ENCODE results near the gene ARHGAP23. TPM values are rescaled to one million over a fixed set of nuclear protein-coding genes. Genes with fewer than 3 reads are reported as not detected.

ARHGAP23 gene
- total RNA-seq, 3 donors from 2014 or later (not counting 1 experiment from before 2014, with no cell fraction given), result 0.19 to 1.8 (median 1.7) TPM

DNA sequence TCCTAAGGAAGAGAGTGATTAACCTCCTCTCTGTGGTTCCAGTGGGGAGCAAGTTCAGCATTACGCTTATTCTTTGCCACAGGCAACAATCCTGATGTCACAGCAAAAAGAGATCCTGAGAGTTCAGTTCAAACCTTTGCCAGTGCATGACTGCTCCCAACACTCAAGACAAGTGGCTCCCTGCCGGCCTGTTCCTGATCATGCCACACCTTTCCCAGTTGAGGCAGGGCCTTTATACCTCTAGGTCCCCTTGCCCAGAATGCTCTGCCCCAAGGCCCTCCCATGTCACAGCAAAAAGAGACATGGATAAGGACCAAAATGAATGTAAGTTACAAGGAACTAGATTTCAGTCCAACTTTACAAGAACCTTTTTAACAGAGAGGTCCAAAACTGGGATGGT lies 31.0 kb upstream of the ARHGAP23 start:
- Histone ChIP-seq H3K36me3 (ENCODE audit: control insufficient read depth, insufficient read depth, low read length) (peaks cover 16% of the 10 kb centered on the region), H3K9me3 (ENCODE audit: control insufficient read depth, insufficient read depth, low read length) (no peaks in the 10 kb centered on the region), H3K27me3 (ENCODE audit: control insufficient read depth, insufficient read depth, low read length) (no peaks in the 10 kb centered on the region), H3K27ac (ENCODE audit: low read length) (no peak overlapping the region), H3K4me3 (ENCODE audit: low read length) (no peak overlapping the region), H3K4me1 (ENCODE audit: control insufficient read depth, insufficient read depth, low read length) (no peaks in the 10 kb centered on the region)
- no peaks in the 10 kb centered on the region for H3K27me3 Mint-ChIP-seq (ENCODE audit: low read depth in 2 of 2)
- no peak for DNase-seq
- ATAC-seq, result no peak
- H3K36me3 Mint-ChIP-seq, result no peaks in the 10 kb centered on the region
- 94% methylated on average over 2 of the region's 2 CpGs for WGBS (ENCODE audit: insufficient coverage)
- TF ChIP-seq, protein P1, sequence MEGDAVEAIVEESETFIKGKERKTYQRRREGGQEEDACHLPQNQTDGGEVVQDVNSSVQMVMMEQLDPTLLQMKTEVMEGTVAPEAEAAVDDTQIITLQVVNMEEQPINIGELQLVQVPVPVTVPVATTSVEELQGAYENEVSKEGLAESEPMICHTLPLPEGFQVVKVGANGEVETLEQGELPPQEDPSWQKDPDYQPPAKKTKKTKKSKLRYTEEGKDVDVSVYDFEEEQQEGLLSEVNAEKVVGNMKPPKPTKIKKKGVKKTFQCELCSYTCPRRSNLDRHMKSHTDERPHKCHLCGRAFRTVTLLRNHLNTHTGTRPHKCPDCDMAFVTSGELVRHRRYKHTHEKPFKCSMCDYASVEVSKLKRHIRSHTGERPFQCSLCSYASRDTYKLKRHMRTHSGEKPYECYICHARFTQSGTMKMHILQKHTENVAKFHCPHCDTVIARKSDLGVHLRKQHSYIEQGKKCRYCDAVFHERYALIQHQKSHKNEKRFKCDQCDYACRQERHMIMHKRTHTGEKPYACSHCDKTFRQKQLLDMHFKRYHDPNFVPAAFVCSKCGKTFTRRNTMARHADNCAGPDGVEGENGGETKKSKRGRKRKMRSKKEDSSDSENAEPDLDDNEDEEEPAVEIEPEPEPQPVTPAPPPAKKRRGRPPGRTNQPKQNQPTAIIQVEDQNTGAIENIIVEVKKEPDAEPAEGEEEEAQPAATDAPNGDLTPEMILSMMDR (IDR thresholded peaks at IDR 0.05), result no peak
- H3K4me1 Mint-ChIP-seq, result peaks cover 5 to 6% of the 10 kb centered on the region in 2 donors
- intact Hi-C loops (cut with micrococcal nuclease), result no loop called here
- H3K27ac Mint-ChIP-seq, result no peak overlapping the region
- H3K9me3 Mint-ChIP-seq, result no peaks in the 10 kb centered on the region
- no peak overlapping the region for H3K4me3 Mint-ChIP-seq

DNA sequence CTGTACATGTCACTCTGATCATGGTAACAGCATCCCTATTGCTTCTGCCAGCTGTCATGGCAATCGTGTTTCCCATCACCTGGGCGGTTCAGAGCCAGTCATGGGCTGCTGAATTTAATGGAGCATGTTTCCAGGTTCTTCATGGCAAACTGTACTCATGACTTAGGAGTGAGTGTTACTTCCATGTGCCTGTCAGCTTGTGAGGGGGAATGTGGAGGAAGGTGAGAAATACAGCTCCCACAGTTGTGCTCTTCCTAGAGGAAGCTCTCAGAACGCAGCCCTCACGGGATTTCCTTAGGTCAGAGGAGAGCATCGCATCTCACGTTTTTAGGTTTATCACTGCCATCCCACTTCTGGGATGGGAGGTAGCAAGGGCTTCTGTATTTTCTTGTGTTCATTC lies 28.0 kb upstream of the ARHGAP23 start:
- Mint-ChIP-seq H3K27ac (no peak overlapping the region), H3K9me3 (no peaks in the 10 kb centered on the region), H3K36me3 (no peaks in the 10 kb centered on the region), H3K27me3 (ENCODE audit: low read depth in 2 of 2) (no peaks in the 10 kb centered on the region), H3K4me1 (peaks cover 1 to 2% of the 10 kb centered on the region in 2 donors), H3K4me3 (no peak overlapping the region)
- Histone ChIP-seq H3K9me3 (ENCODE audit: control insufficient read depth, insufficient read depth, low read length) (no peaks in the 10 kb centered on the region), H3K4me3 (ENCODE audit: low read length) (no peak overlapping the region), H3K36me3 (ENCODE audit: control insufficient read depth, insufficient read depth, low read length) (peaks cover 15% of the 10 kb centered on the region), H3K27ac (ENCODE audit: low read length) (no peak overlapping the region), H3K27me3 (ENCODE audit: control insufficient read depth, insufficient read depth, low read length) (no peaks in the 10 kb centered on the region), H3K4me1 (ENCODE audit: control insufficient read depth, insufficient read depth, low read length) (no peaks in the 10 kb centered on the region)
- ATAC-seq (no peak), DNase-seq (no peak)
- 96% methylated on average over 6 of the region's 6 CpGs for WGBS (ENCODE audit: insufficient coverage)
- TF ChIP-seq, protein P1 (IDR thresholded peaks at IDR 0.05), result no peak
- intact Hi-C loops (cut with micrococcal nuclease), result no loop called here

DNA sequence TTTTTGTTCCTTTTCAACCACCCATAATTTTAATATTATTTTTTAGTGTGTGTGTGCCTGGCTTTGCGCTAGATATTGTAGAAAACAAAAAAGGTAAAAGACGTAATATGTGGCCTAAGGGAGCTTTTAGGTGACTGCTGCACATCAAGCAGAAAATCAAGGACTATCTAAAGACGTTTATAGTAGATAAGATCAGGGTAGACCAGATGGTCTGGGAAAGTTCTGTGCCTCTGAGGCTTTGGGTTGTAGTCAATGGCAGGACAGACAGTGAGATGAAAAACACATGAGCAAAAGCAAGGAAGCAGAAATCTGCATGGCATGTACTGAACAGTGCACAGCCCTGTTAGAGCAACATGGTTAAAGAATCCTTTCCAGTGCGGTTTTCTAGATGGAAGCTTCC lies 26.8 kb upstream of the ARHGAP23 start:
- ATAC-seq (no peak), DNase-seq (no peak)
- H3K36me3 ChIP-seq (ENCODE audit: control insufficient read depth, insufficient read depth, low read length), result peaks cover 8% of the 10 kb centered on the region
- Mint-ChIP-seq H3K27ac (no peak overlapping the region), H3K36me3 (no peaks in the 10 kb centered on the region), H3K4me3 (no peak overlapping the region), H3K4me1 (no peaks in the 10 kb centered on the region), H3K9me3 (no peaks in the 10 kb centered on the region), H3K27me3 (ENCODE audit: low read depth in 2 of 2) (no peaks in the 10 kb centered on the region)
- TF ChIP-seq, protein P1 (IDR thresholded peaks at IDR 0.05), result no peak
- no peaks in the 10 kb centered on the region for H3K27me3 ChIP-seq (ENCODE audit: control insufficient read depth, insufficient read depth, low read length)
- no peak overlapping the region for H3K27ac ChIP-seq (ENCODE audit: low read length)
- WGBS (ENCODE audit: insufficient coverage), result 88% methylated on average over 4 of the region's 4 CpGs
- intact Hi-C loops (cut with micrococcal nuclease), result no loop called here
- H3K4me1 ChIP-seq (ENCODE audit: control insufficient read depth, insufficient read depth, low read length), result no peaks in the 10 kb centered on the region
- no peak overlapping the region for H3K4me3 ChIP-seq (ENCODE audit: low read length)
- H3K9me3 ChIP-seq (ENCODE audit: control insufficient read depth, insufficient read depth, low read length), result no peaks in the 10 kb centered on the region

DNA sequence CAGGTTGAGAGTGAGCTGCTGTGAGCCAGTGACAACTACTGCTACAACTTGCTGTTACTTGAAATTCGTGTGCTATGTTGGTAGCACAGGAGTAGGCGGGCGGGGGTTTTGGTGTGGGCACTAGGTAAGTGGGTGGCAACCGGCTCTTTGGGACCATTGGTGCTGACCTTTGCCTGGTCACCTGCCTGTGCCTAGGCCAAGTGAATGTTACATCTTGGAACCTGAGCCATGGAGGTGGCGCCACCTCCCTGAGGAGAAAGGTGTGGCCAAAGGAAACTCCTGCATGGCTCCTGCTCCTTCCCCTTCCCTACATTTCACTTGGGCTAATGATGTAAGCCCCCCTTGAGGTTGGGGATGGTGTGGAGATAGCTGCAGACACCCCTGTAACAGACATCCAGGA lies 25.4 kb upstream of the ARHGAP23 start:
- Mint-ChIP-seq H3K27me3 (ENCODE audit: low read depth in 2 of 2) (no peaks in the 10 kb centered on the region), H3K27ac (no peak overlapping the region), H3K36me3 (no peaks in the 10 kb centered on the region), H3K4me3 (no peak overlapping the region), H3K4me1 (no peaks in the 10 kb centered on the region), H3K9me3 (no peaks in the 10 kb centered on the region)
- intact Hi-C loops (cut with micrococcal nuclease), result no loop called here
- Histone ChIP-seq H3K9me3 (ENCODE audit: control insufficient read depth, insufficient read depth, low read length) (no peaks in the 10 kb centered on the region), H3K4me3 (ENCODE audit: low read length) (no peak overlapping the region), H3K27me3 (ENCODE audit: control insufficient read depth, insufficient read depth, low read length) (no peaks in the 10 kb centered on the region), H3K4me1 (ENCODE audit: control insufficient read depth, insufficient read depth, low read length) (no peaks in the 10 kb centered on the region), H3K36me3 (ENCODE audit: control insufficient read depth, insufficient read depth, low read length) (peaks cover 2% of the 10 kb centered on the region), H3K27ac (ENCODE audit: low read length) (no peak overlapping the region)
- ATAC-seq, result no peak
- TF ChIP-seq, protein P1 (IDR thresholded peaks at IDR 0.05), result no peak
- 95% methylated on average over 5 of the region's 5 CpGs for WGBS (ENCODE audit: insufficient coverage)
- no peak for DNase-seq
